ENCODE results near the gene GMDS. TPM values are rescaled to one million over a fixed set of nuclear protein-coding genes. Genes with fewer than 3 reads are reported as not detected.

Gene GMDS
- total RNA-seq, 2 donors from 2014 or later, result 25.4 to 29.5 TPM

DNA sequence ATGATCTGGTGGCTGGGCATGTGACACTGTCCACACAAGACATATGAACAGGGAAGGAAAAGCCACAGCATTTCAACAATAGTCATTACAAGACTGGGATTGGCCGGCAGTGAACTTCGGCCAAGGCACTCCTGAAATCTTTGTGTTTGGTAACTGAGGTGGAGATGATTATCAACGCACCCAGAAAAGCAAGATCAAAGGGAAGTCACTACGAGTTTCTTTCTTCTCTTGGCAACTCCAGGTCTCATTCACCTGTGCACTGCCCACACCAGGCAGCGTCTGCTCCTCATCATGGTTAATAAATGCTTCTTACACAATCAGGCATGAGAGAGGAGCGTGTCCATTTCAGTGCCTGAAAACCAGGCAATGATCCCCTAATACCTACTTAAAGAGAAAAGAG lies 656.2 kb downstream of the GMDS start:
- H3K9ac ChIP-seq (ENCODE audit: extremely low read depth, low read length, poor library complexity, severe bottlenecking), result no peak overlapping the region
- H3K4me1 ChIP-seq (ENCODE audit: control insufficient read depth, insufficient read depth, low read length), result no peaks in the 10 kb centered on the region
- no peaks in the 10 kb centered on the region for H3K9me3 Mint-ChIP-seq
- WGBS, 2 experiments (ENCODE audit: insufficient coverage in 1 of 2, insufficient read length in 1 of 2), result 96 to 100% methylated on average over 2 to 6 of the region's 6 CpGs
- no peak for DNase-seq
- H3K27me3 Mint-ChIP-seq (ENCODE audit: insufficient read depth), result peaks cover 20% of the 10 kb centered on the region
- H3K36me3 ChIP-seq (ENCODE audit: control insufficient read depth, insufficient read depth, low read length), result no peaks in the 10 kb centered on the region
- H3K27ac Mint-ChIP-seq, result no peak overlapping the region
- TF ChIP-seq CTCF (conservative IDR thresholded peaks at IDR 0.05), result no peak
- H3K27ac ChIP-seq (ENCODE audit: low read depth, low read length), result no peak overlapping the region
- H3K4me3 ChIP-seq (ENCODE audit: low read length), result no peak overlapping the region
- H3K4me3 Mint-ChIP-seq, result no peak overlapping the region
- H3K9me3 ChIP-seq (ENCODE audit: control insufficient read depth, low read length), result no peaks in the 10 kb centered on the region
- H3K36me3 Mint-ChIP-seq (ENCODE audit: low read depth), result no peaks in the 10 kb centered on the region
- H3K27me3 ChIP-seq (ENCODE audit: control insufficient read depth, insufficient read depth, low read length, poor library complexity, severe bottlenecking), result no peaks in the 10 kb centered on the region
- peaks cover 7% of the 10 kb centered on the region for H3K4me1 Mint-ChIP-seq

DNA sequence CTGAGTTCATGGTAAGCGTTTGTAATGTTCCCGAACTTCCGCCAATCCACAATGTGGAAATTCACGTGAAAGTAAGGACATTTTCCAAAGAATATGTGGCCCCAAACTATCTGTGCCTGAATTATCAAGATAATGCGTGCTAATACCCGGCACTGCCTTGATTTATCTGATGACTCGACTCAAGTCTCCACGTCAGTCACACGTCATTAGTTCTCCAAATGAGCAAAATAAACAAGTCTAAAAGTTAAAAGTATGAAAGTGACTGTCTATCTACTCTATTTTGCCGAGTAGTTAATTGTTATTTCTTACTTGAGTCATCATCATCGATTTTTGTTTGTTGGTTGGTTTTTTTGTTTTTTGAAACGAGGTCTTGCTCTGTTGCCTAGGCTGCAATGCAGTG lies 657.4 kb downstream of the GMDS start:
- H3K36me3 Mint-ChIP-seq (ENCODE audit: low read depth), result no peaks in the 10 kb centered on the region
- no peaks in the 10 kb centered on the region for H3K9me3 Mint-ChIP-seq
- 94 to 95% methylated on average over 10 to 12 of the region's 12 CpGs for WGBS, 2 experiments (ENCODE audit: insufficient coverage in 1 of 2, insufficient read length in 1 of 2)

GRCh38 chr6:1587546-1587945 lies 657.9 kb downstream of the GMDS start:
- Mint-ChIP-seq H3K4me1 (peaks cover 5% of the 10 kb centered on the region), H3K27me3 (ENCODE audit: insufficient read depth) (peaks cover 12% of the 10 kb centered on the region), H3K36me3 (ENCODE audit: low read depth) (no peaks in the 10 kb centered on the region), H3K27ac (no peak overlapping the region), H3K9me3 (no peaks in the 10 kb centered on the region), H3K4me3 (no peak overlapping the region)
- H3K27ac ChIP-seq (ENCODE audit: low read depth, low read length), result no peak overlapping the region
- TF ChIP-seq CTCF (conservative IDR thresholded peaks at IDR 0.05), result no peak
- no peaks in the 10 kb centered on the region for H3K4me1 ChIP-seq (ENCODE audit: control insufficient read depth, insufficient read depth, low read length)
- no peak for DNase-seq
- H3K9ac ChIP-seq (ENCODE audit: extremely low read depth, low read length, poor library complexity, severe bottlenecking), result no peak overlapping the region
- H3K36me3 ChIP-seq (ENCODE audit: control insufficient read depth, insufficient read depth, low read length), result no peaks in the 10 kb centered on the region
- no peak overlapping the region for H3K4me3 ChIP-seq (ENCODE audit: low read length)
- no peaks in the 10 kb centered on the region for H3K27me3 ChIP-seq (ENCODE audit: control insufficient read depth, insufficient read depth, low read length, poor library complexity, severe bottlenecking)
- 96 to 100% methylated on average over 4 to 7 of the region's 7 CpGs for WGBS, 2 experiments (ENCODE audit: insufficient coverage in 1 of 2, insufficient read length in 1 of 2)
- H3K9me3 ChIP-seq (ENCODE audit: control insufficient read depth, low read length), result peaks cover 6% of the 10 kb centered on the region

More for the DNA sequence above, 657.4 kb downstream of the GMDS start:
- Mint-ChIP-seq H3K4me1 (peaks cover 5% of the 10 kb centered on the region), H3K4me3 (no peak overlapping the region), H3K27me3 (ENCODE audit: insufficient read depth) (peaks cover 16% of the 10 kb centered on the region), H3K27ac (no peak overlapping the region)
- H3K27ac ChIP-seq (ENCODE audit: low read depth, low read length), result no peak overlapping the region
- no peak for DNase-seq
- H3K4me3 ChIP-seq (ENCODE audit: low read length), result no peak overlapping the region
- H3K9me3 ChIP-seq (ENCODE audit: control insufficient read depth, low read length), result peaks cover 6% of the 10 kb centered on the region
- TF ChIP-seq CTCF (conservative IDR thresholded peaks at IDR 0.05), result no peak
- no peaks in the 10 kb centered on the region for H3K4me1 ChIP-seq (ENCODE audit: control insufficient read depth, insufficient read depth, low read length)
- no peak overlapping the region for H3K9ac ChIP-seq (ENCODE audit: extremely low read depth, low read length, poor library complexity, severe bottlenecking)
- no peaks in the 10 kb centered on the region for H3K36me3 ChIP-seq (ENCODE audit: control insufficient read depth, insufficient read depth, low read length)
- H3K27me3 ChIP-seq (ENCODE audit: control insufficient read depth, insufficient read depth, low read length, poor library complexity, severe bottlenecking), result no peaks in the 10 kb centered on the region

Data from endodermal cell (in vitro differentiated cells).